ENCODE results near the gene AHCYL1. TPM values are rescaled to one million over a fixed set of nuclear protein-coding genes. Genes with fewer than 3 reads are reported as not detected.

Gene AHCYL1
- total RNA-seq, 1 donor from 2014 or later, result 90.1 TPM

- TF ChIP-seq CTCF (conservative IDR thresholded peaks at IDR 0.05), result no peak
- Mint-ChIP-seq H3K27ac (ENCODE audit: unreplicated experiment) (no peak overlapping the region), H3K36me3 (ENCODE audit: low read depth) (peaks cover 22% of the 10 kb centered on the region), H3K4me3 (no peak overlapping the region), H3K27me3 (ENCODE audit: low read depth) (no peaks in the 10 kb centered on the region), H3K4me1 (peaks cover 23% of the 10 kb centered on the region), H3K9me3 (no peaks in the 10 kb centered on the region)
- no peak for DNase-seq (ENCODE audit: low read depth, low spot score)
Measured at GRCh38 chr1:110051262-110051648, 66.7 kb downstream of the AHCYL1 start.

DNA sequence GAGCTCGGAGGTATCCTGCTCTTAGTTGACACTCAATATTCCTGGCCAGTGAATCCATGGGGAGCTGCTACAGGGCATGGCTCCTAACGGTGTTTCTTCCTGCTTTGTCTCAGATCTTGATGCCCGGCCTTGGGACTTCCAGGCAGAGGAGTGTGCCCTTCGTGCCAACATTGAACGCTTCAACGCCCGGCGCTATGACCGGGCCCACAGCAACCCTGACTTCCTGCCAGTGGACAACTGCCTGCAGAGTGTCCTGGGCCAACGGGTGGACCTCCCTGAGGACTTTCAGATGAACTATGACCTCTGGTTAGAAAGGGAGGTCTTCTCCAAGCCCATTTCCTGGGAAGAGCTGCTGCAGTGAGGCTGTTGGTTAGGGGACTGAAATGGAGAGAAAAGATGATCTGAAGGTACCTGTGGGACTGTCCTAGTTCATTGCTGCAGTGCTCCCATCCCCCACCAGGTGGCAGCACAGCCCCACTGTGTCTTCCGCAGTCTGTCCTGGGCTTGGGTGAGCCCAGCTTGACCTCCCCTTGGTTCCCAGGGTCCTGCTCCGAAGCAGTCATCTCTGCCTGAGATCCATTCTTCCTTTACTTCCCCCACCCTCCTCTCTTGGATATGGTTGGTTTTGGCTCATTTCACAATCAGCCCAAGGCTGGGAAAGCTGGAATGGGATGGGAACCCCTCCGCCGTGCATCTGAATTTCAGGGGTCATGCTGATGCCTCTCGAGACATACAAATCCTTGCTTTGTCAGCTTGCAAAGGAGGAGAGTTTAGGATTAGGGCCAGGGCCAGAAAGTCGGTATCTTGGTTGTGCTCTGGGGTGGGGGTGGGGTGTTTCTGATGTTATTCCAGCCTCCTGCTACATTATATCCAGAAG is 69.2 kb downstream of the AHCYL1 start:
- peak; percentile 96 for TF ChIP-seq CTCF (conservative IDR thresholded peaks at IDR 0.05)
- Mint-ChIP-seq H3K36me3 (ENCODE audit: low read depth) (peaks cover 19% of the 10 kb centered on the region), H3K27ac (ENCODE audit: unreplicated experiment) (no peak overlapping the region), H3K4me1 (peaks cover 16% of the 10 kb centered on the region), H3K9me3 (no peaks in the 10 kb centered on the region), H3K4me3 (no peak overlapping the region), H3K27me3 (ENCODE audit: low read depth) (no peaks in the 10 kb centered on the region)
- peak; percentile 75 for DNase-seq (ENCODE audit: low read depth, low spot score)

DNA sequence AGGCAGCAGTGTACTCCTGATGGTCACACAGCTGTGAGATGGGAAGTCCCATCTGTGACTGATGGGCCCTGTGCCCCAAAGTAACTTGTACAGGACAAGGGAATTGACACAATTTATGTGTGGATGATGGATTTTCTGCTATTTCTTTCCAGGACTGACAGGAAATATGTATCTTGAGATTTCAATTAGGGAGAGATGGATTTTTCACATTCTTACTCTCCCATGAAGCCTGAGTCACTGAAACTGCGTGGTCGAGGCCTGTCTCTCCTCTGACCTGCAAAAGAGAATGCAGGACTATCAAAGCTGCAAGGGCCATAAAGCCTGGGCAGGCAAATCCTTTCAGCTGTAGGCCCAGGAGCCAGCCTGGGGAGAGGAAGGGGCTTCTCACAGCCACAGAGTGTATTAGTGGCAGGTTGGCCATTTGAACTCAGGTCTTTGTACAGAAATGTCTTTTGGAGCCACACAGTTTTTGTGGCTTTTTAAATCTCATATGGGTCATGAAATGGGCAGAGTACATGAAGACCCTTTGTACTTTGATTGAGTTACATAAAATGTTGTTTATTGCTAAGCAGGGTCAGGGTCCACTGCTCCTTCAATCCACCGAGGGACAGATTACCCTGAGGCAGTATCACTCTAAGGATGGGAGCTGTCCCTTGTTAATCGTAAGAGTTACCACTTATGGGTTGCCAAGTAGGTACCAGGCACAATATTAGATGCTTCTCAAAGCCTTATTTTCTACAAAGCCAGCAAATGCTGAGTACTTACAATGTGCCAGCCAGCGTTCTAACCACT is 71.1 kb downstream of the AHCYL1 start:
- peaks cover 5% of the 10 kb centered on the region for H3K4me1 Mint-ChIP-seq

GRCh38 chr1:110056285-110056683 is 71.7 kb downstream of the AHCYL1 start:
- no peak for TF ChIP-seq CTCF (conservative IDR thresholded peaks at IDR 0.05)
- H3K27ac Mint-ChIP-seq (ENCODE audit: unreplicated experiment), result no peak overlapping the region
- no peaks in the 10 kb centered on the region for H3K27me3 Mint-ChIP-seq (ENCODE audit: low read depth)
- no peak for DNase-seq (ENCODE audit: low read depth, low spot score)
- no peak overlapping the region for H3K4me3 Mint-ChIP-seq
- H3K4me1 Mint-ChIP-seq, result peaks cover 5% of the 10 kb centered on the region
- H3K9me3 Mint-ChIP-seq, result no peaks in the 10 kb centered on the region
- peaks cover 24% of the 10 kb centered on the region for H3K36me3 Mint-ChIP-seq (ENCODE audit: low read depth)

More for the DNA sequence above, 71.1 kb downstream of the AHCYL1 start:
- no peaks in the 10 kb centered on the region for H3K9me3 Mint-ChIP-seq
- no peak overlapping the region for H3K27ac Mint-ChIP-seq (ENCODE audit: unreplicated experiment)
- H3K4me3 Mint-ChIP-seq, result no peak overlapping the region
- peaks cover 24% of the 10 kb centered on the region for H3K36me3 Mint-ChIP-seq (ENCODE audit: low read depth)
- DNase-seq (ENCODE audit: low read depth, low spot score), result no peak
- no peaks in the 10 kb centered on the region for H3K27me3 Mint-ChIP-seq (ENCODE audit: low read depth)
- no peak for TF ChIP-seq CTCF (conservative IDR thresholded peaks at IDR 0.05)

DNA sequence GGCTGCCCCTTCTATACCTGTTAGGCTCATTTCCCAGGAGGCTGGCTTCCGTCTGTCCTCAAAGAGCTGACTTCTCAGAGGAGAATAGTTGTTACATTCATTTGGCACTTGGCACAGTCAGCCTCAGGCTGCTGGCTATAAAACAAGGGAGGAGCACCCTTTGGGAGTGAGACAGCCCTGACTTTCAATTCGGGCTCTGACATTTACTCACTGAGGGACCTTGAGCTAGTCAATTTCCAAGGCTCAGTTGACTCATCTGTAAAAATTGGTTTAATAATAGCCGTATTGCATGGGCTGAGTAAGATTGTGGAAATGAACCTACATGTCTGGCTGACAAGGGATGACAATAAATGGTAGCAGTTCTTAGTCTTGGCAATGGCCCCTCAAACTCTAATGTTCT is 72.2 kb downstream of the AHCYL1 start:
- H3K27me3 Mint-ChIP-seq (ENCODE audit: low read depth), result no peaks in the 10 kb centered on the region
- H3K4me1 Mint-ChIP-seq, result peaks cover 5% of the 10 kb centered on the region
- no peaks in the 10 kb centered on the region for H3K9me3 Mint-ChIP-seq
- TF ChIP-seq CTCF (conservative IDR thresholded peaks at IDR 0.05), result no peak
- H3K36me3 Mint-ChIP-seq (ENCODE audit: low read depth), result peaks cover 24% of the 10 kb centered on the region
- no peak overlapping the region for H3K4me3 Mint-ChIP-seq
- no peak for DNase-seq (ENCODE audit: low read depth, low spot score)
- no peak overlapping the region for H3K27ac Mint-ChIP-seq (ENCODE audit: unreplicated experiment)

Measured in neural crest cell (in vitro differentiated cells).